Hepatocyte (in vitro differentiated cells): Measurements from ENCODE around the gene FOXE3. TPM values are rescaled to one million over a fixed set of nuclear protein-coding genes. Genes with fewer than 3 reads are reported as not detected.
"Not testable (repeated sequence)": the region's sequence is repeated elsewhere in the genome, so short reads cannot be mapped to it uniquely, and the experiment has no call there.

Experiments used
- DNase-seq: peaks from one replicate; pipeline ENCODE4 v3.0.0-alpha.2; 2016; ENCODE audit warnings: low spot score
- H2AFZ ChIP-seq: fragments of 200-600 bp; sonication (generic); 2 replicates; pipeline ENCODE4 v1.6.0; 2016; ENCODE audit warnings: antibody characterized with exemption, mild to moderate bottlenecking
- H3K27ac ChIP-seq: fragments of 200-600 bp; sonication (generic); 2 replicates; pipeline ENCODE4 v1.5.1; 2016; ENCODE audit warnings: mild to moderate bottlenecking
- H3K27me3 ChIP-seq: fragments of 200-600 bp; sonication (generic); 2 replicates; pipeline ENCODE4 v1.6.1; 2016
- H3K36me3 ChIP-seq: fragments of 200-600 bp; sonication (generic); replicated peaks from 2 replicates; pipeline ENCODE4 v1.5.1; 2016; ENCODE audit warnings: low read depth; ENCODE audit not compliant: insufficient read depth
- H3K4me1 ChIP-seq: fragments of 200-600 bp; sonication (generic); 2 replicates; pipeline ENCODE4 v1.5.1; 2016; ENCODE audit warnings: mild to moderate bottlenecking, moderate library complexity; ENCODE audit not compliant: insufficient read depth
- H3K4me2 ChIP-seq: fragments of 200-600 bp; sonication (generic); 2 replicates; pipeline ENCODE4 v1.6.0; 2016
- H3K4me3 ChIP-seq: fragments of 200-600 bp; sonication (generic); 2 replicates; pipeline ENCODE4 v1.5.1; 2016; ENCODE audit warnings: mild to moderate bottlenecking
- H3K79me2 ChIP-seq: fragments of 200-600 bp; sonication (generic); 2 replicates; pipeline ENCODE4 v1.6.0; 2017; ENCODE audit warnings: mild to moderate bottlenecking
- H3K9me2 ChIP-seq: fragments of 200-600 bp; sonication (generic); replicated peaks from 2 replicates; pipeline ENCODE4 v1.6.0; 2017; ENCODE audit warnings: mild to moderate bottlenecking; ENCODE audit not compliant: insufficient read depth
- H3K9me3 ChIP-seq: fragments of 200-600 bp; sonication (generic); 2 replicates; pipeline ENCODE4 v1.5.1; 2016; ENCODE audit warnings: low read depth, mild to moderate bottlenecking
- H4K20me1 ChIP-seq: fragments of 200-600 bp; sonication (generic); 2 replicates; pipeline ENCODE4 v1.6.0; 2016; ENCODE audit warnings: mild to moderate bottlenecking; ENCODE audit not compliant: insufficient read depth, poor library complexity, severe bottlenecking
- CTCF ChIP-seq: fragments of 200-600 bp; sonication (generic); IDR thresholded peaks from 2 replicates; pipeline ENCODE4 v1.5.1; 2016; ENCODE audit warnings: antibody characterized with exemption, mild to moderate bottlenecking; ENCODE audit not compliant: poor library complexity
- EZH2 ChIP-seq: fragments of 200-600 bp; sonication (generic); IDR thresholded peaks from 2 replicates; pipeline ENCODE4 v1.6.1; 2016; ENCODE audit warnings: antibody characterized with exemption, mild to moderate bottlenecking, borderline replicate concordance
- EZH2phosphoT487 ChIP-seq: fragments of 200-600 bp; sonication (generic); IDR thresholded peaks from one replicate; pipeline ENCODE4 v1.6.1; 2018; ENCODE audit warnings: antibody characterized with exemption, mild to moderate bottlenecking, low read depth, moderate library complexity; ENCODE audit not compliant: unreplicated experiment, severe bottlenecking
- WGBS: methylation state at CpG from one replicate; pipeline ENCODE4 v1.1.6; 2016; ENCODE audit warnings: low lambda C conversion rate; ENCODE audit errors: missing lambda C conversion rate; 5-methylcytosine and 5-hydroxymethylcytosine counted together
- polyA plus RNA-seq: library from polyadenylated mRNA; unstranded; fragments of >200 nt; fragmentation: Nextera tagmentation; extraction: Ambion mirVana; gene quantifications from 2 replicates; pipeline ENCODE4 v1.2.1, GENCODE V29; 2016
- total RNA-seq: library from RNA; depleted of rRNA; stranded (reverse); fragments of >200 nt; gene quantifications from 2 replicates; pipeline ENCODE4 v1.2.3, GENCODE V29; 2014

Gene FOXE3
- total and polyA plus RNA-seq, 2 experiments from 2014 or later: not detected

GRCh38 chr1:47449822-47450552 lies 33.9 kb downstream of the FOXE3 start:
- H2AFZ ChIP-seq: no peak overlapping the region
- DNase-seq: peak; percentile 54
- H3K4me3 ChIP-seq: no peak overlapping the region
- H3K9me2 ChIP-seq: no peaks in the 10 kb centered on the region
- peak; percentile 26 for TF ChIP-seq EZH2
- TF ChIP-seq CTCF: peak; percentile 51
- no peak for TF ChIP-seq EZH2phosphoT487
- H3K4me2 ChIP-seq: peak overlapping the region; percentile 20
- H3K27me3 ChIP-seq: peaks cover 82% of the 10 kb centered on the region
- no peaks in the 10 kb centered on the region for H3K79me2 ChIP-seq
- H3K27ac ChIP-seq: no peak overlapping the region
- H3K9me3 ChIP-seq: no peaks in the 10 kb centered on the region
- WGBS: 31% methylated on average over 36 of the region's 36 CpGs
- peaks cover 4% of the 10 kb centered on the region for H4K20me1 ChIP-seq
- H3K4me1 ChIP-seq: peaks cover 4% of the 10 kb centered on the region
- H3K36me3 ChIP-seq: no peaks in the 10 kb centered on the region

- Histone ChIP-seq H4K20me1 (peaks cover 4% of the 10 kb centered on the region), H3K36me3 (no peaks in the 10 kb centered on the region), H3K9me2 (no peaks in the 10 kb centered on the region), H3K27me3 (peaks cover 76% of the 10 kb centered on the region), H3K9me3 (no peaks in the 10 kb centered on the region), H3K27ac (no peak overlapping the region), H2AFZ (no peak overlapping the region), H3K4me1 (no peaks in the 10 kb centered on the region), H3K4me3 (no peak overlapping the region), H3K4me2 (no peak overlapping the region), H3K79me2 (no peaks in the 10 kb centered on the region)
- no peak for DNase-seq
- 72% methylated on average over 4 of the region's 4 CpGs for WGBS
- TF ChIP-seq EZH2: no peak
- TF ChIP-seq EZH2phosphoT487: no peak
- no peak for TF ChIP-seq CTCF
Measured at GRCh38 chr1:47450606-47451005, 34.5 kb downstream of the FOXE3 start.

- Histone ChIP-seq H3K9me2 (no peaks in the 10 kb centered on the region), H3K36me3 (no peaks in the 10 kb centered on the region), H3K27ac (no peak overlapping the region), H3K4me3 (no peak overlapping the region), H4K20me1 (no peaks in the 10 kb centered on the region), H3K4me1 (no peaks in the 10 kb centered on the region), H2AFZ (no peak overlapping the region), H3K79me2 (no peaks in the 10 kb centered on the region), H3K27me3 (peaks cover 58% of the 10 kb centered on the region), H3K9me3 (no peaks in the 10 kb centered on the region), H3K4me2 (no peak overlapping the region)
- DNase-seq: no peak
- no peak for TF ChIP-seq CTCF
- TF ChIP-seq EZH2: no peak
- no peak for TF ChIP-seq EZH2phosphoT487
- WGBS: 100% methylated on average over 1 of the region's 1 CpG
Measured at GRCh38 chr1:47452426-47452825, 36.3 kb downstream of the FOXE3 start.

- not testable (repeated sequence) for DNase-seq, H3K9me3 ChIP-seq, H3K9me2 ChIP-seq, H3K4me1 ChIP-seq, H4K20me1 ChIP-seq, H3K36me3 ChIP-seq, H3K4me2 ChIP-seq, H2AFZ ChIP-seq, H3K79me2 ChIP-seq, H3K4me3 ChIP-seq, H3K27ac ChIP-seq
- H3K27me3 ChIP-seq: peaks cover 46% of the 10 kb centered on the region
- 90% methylated on average over 2 of the region's 2 CpGs for WGBS
Measured at GRCh38 chr1:47453910-47454309, 37.8 kb downstream of the FOXE3 start.
